GM23338 (cell line): Measurements from ENCODE around the gene HDAC11. TPM values are rescaled to one million over a fixed set of nuclear protein-coding genes. Genes with fewer than 3 reads are reported as not detected.

Experiments used
- ATAC-seq: fragments of 200-7000 bp; cut with Tn5 transposase; 3 replicates; pipeline ENCODE4 v1.9.1; 2020
- DNase-seq: peaks from one replicate; pipeline ENCODE4 v3.0.0-alpha.2; 2015; ENCODE audit warnings: low spot score
- H2AFZ ChIP-seq: fragments of 200-600 bp; sonication (generic); 2 replicates; pipeline ENCODE4 v1.8.0; 2016; ENCODE audit warnings: antibody characterized with exemption, mild to moderate bottlenecking, moderate library complexity
- H3F3A ChIP-seq: fragments of 200-600 bp; sonication (generic); replicated peaks from 2 replicates; pipeline ENCODE4 v1.8.0; 2017; ENCODE audit warnings: antibody characterized with exemption, mixed run types, low read depth
- H3K27ac ChIP-seq: fragments of 200-600 bp; sonication (generic); 2 replicates; pipeline ENCODE4 v1.6.1; 2016; ENCODE audit warnings: low read depth
- H3K27me3 ChIP-seq: fragments of 200-600 bp; sonication (generic); 2 replicates; pipeline ENCODE4 v1.8.0; 2016; ENCODE audit warnings: mild to moderate bottlenecking, mixed run types, moderate library complexity; ENCODE audit not compliant: insufficient read depth
- H3K36me3 ChIP-seq: fragments of 200-600 bp; sonication (generic); 2 replicates; pipeline ENCODE4 v1.8.0; 2016; ENCODE audit warnings: mild to moderate bottlenecking; ENCODE audit not compliant: insufficient read depth
- H3K4me1 ChIP-seq: fragments of 200-600 bp; sonication (generic); 2 replicates; pipeline ENCODE4 v1.8.0; 2016; ENCODE audit warnings: mild to moderate bottlenecking, moderate library complexity; ENCODE audit not compliant: insufficient read depth
- H3K4me2 ChIP-seq: fragments of 200-600 bp; sonication (generic); 2 replicates; pipeline ENCODE4 v1.7.1; 2017; ENCODE audit warnings: mixed run types
- H3K4me3 ChIP-seq: fragments of 200-600 bp; sonication (generic); 2 replicates; pipeline ENCODE4 v1.6.1; 2016; ENCODE audit warnings: mixed run types
- H3K79me2 ChIP-seq: fragments of 200-600 bp; sonication (generic); replicated peaks from 2 replicates; pipeline ENCODE4 v1.8.0; 2017; ENCODE audit warnings: mild to moderate bottlenecking; ENCODE audit not compliant: insufficient read depth
- H3K9me2 ChIP-seq: fragments of 200-600 bp; sonication (generic); 2 replicates; pipeline ENCODE4 v1.8.0; 2017; ENCODE audit not compliant: insufficient read depth
- H4K20me1 ChIP-seq: fragments of 200-600 bp; sonication (generic); replicated peaks from 2 replicates; pipeline ENCODE4 v1.8.0; 2017; ENCODE audit warnings: mild to moderate bottlenecking; ENCODE audit not compliant: insufficient read depth
- H3K27ac Mint-ChIP-seq: 2 replicates; pipeline ENCODE4 v1.8.0; 2020; ENCODE audit warnings: inconsistent platforms, mild to moderate bottlenecking, moderate library complexity, mixed read lengths
- H3K27me3 Mint-ChIP-seq: 3 replicates; pipeline ENCODE4 v1.8.0; 2022; ENCODE audit warnings: low read depth, mild to moderate bottlenecking, moderate library complexity, mixed read lengths, inconsistent platforms; ENCODE audit not compliant: insufficient read depth, poor library complexity
- H3K36me3 Mint-ChIP-seq: 3 replicates; pipeline ENCODE4 v1.8.0; 2021; ENCODE audit warnings: low read depth, mild to moderate bottlenecking, inconsistent platforms, moderate library complexity, mixed read lengths
- H3K4me1 Mint-ChIP-seq: 3 replicates; pipeline ENCODE4 v1.8.0; 2020; ENCODE audit warnings: mild to moderate bottlenecking, inconsistent platforms, mixed read lengths
- H3K4me3 Mint-ChIP-seq: 3 replicates; pipeline ENCODE4 v1.8.0; 2021; ENCODE audit warnings: moderate library complexity, mild to moderate bottlenecking, inconsistent platforms, mixed read lengths
- H3K9me3 Mint-ChIP-seq: 3 replicates; pipeline ENCODE4 v1.8.0; 2020; ENCODE audit warnings: moderate library complexity, mild to moderate bottlenecking, inconsistent platforms, mixed read lengths
- CREB1 ChIP-seq: fragments of 250-450 bp; sonication (Bioruptor Pico); IDR thresholded peaks from 2 replicates; pipeline ENCODE4 v1.5.0; 2020; ENCODE audit warnings: low read depth, mild to moderate bottlenecking, moderate library complexity
- EZH2 ChIP-seq: fragments of 200-600 bp; sonication (generic); IDR thresholded peaks from one replicate; pipeline ENCODE4 v1.8.0; 2017; ENCODE audit warnings: antibody characterized with exemption, mild to moderate bottlenecking, low read depth; ENCODE audit not compliant: unreplicated experiment
- EZH2phosphoT487 ChIP-seq: fragments of 200-600 bp; sonication (generic); IDR thresholded peaks from one replicate; pipeline ENCODE4 v1.8.1; 2018; ENCODE audit warnings: antibody characterized with exemption; ENCODE audit not compliant: unreplicated experiment
- JUNB ChIP-seq: IDR thresholded peaks from one replicate; pipeline ENCODE4 v1.6.1; 2016; ENCODE audit warnings: antibody characterized with exemption; ENCODE audit not compliant: unreplicated experiment
- STAT1 ChIP-seq: IDR thresholded peaks from one replicate; pipeline ENCODE4 v1.6.1; 2016; ENCODE audit warnings: antibody characterized with exemption; ENCODE audit not compliant: unreplicated experiment
- ZNF114 ChIP-seq: fragments of 250-450 bp; sonication (Bioruptor Pico); IDR thresholded peaks from 2 replicates; pipeline ENCODE4 v1.5.0; 2020; ENCODE audit warnings: mild to moderate bottlenecking, moderate library complexity
- ZNF331 ChIP-seq: fragments of 250-450 bp; sonication (Bioruptor Pico); IDR thresholded peaks from 2 replicates; pipeline ENCODE4 v1.5.0; 2020; ENCODE audit warnings: low read depth, mild to moderate bottlenecking, moderate library complexity
- polyA plus RNA-seq: library from polyadenylated mRNA; unstranded; fragments of >200 nt; fragmentation: Nextera tagmentation; extraction: Ambion mirVana; gene quantifications from 2 replicates; pipeline ENCODE4 v1.2.1, GENCODE V29; 2016
- total RNA-seq: library from RNA; depleted of rRNA; stranded (reverse); fragments of >200 nt; shearing (Covaris generic); gene quantifications from 2 replicates; pipeline ENCODE4 v1.2.3, GENCODE V29; 2014
- TF ChIP-seq, protein P1 (sequence below): fragments of 250-450 bp; sonication (Bioruptor Pico); IDR thresholded peaks from 2 replicates; pipeline ENCODE4 v1.5.0; 2020; ENCODE audit warnings: mild to moderate bottlenecking, moderate library complexity
- TF ChIP-seq, protein P2 (sequence below): IDR thresholded peaks from one replicate; pipeline ENCODE4 v1.6.1; 2018; ENCODE audit warnings: antibody characterized with exemption; ENCODE audit not compliant: unreplicated experiment

The HDAC11 gene
- total and polyA plus RNA-seq, 2 experiments from 2014 or later = 5.4 to 15.8 TPM

DNA sequence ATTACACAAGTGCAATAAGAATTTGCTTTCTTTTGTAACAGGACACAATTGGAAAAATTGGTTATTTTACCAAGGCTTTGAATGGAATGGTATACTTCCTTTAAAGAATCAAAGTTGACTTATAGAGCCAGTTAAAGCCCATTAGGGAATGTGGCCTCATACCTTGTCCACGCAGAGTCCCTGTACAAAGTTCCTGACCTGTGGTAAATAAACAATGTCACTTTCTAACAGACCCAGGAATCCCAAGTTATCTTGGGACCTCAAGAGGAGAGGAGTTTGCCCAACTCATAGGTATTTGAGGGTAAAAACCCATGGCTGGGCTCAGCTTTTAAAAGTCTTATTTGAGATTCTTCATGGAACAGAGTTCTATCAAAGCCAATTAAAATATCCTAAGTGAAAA is 48.0 kb upstream of the HDAC11 start:
- no peak overlapping the region for H3K4me3 Mint-ChIP-seq
- no peak overlapping the region for H3K4me2 ChIP-seq
- no peaks in the 10 kb centered on the region for H3K36me3 ChIP-seq
- H3K4me1 Mint-ChIP-seq = peaks cover 10% of the 10 kb centered on the region; the same call in 2 of the 3 replicates
- no peaks in the 10 kb centered on the region for H3F3A ChIP-seq
- no peaks in the 10 kb centered on the region for H3K27me3 ChIP-seq
- no peaks in the 10 kb centered on the region for H4K20me1 ChIP-seq
- ATAC-seq (no peak), DNase-seq (no peak)
- no peak overlapping the region for H3K27ac ChIP-seq
- peaks cover 3% of the 10 kb centered on the region for H3K27me3 Mint-ChIP-seq
- no peak overlapping the region for H3K4me3 ChIP-seq
- no peaks in the 10 kb centered on the region for H3K79me2 ChIP-seq
- no peak overlapping the region for H3K27ac Mint-ChIP-seq
- H3K4me1 ChIP-seq = no peaks in the 10 kb centered on the region; the same call in 1 of the 2 replicates
- peaks cover 3% of the 10 kb centered on the region; the same call in 1 of the 3 replicates for H3K36me3 Mint-ChIP-seq
- H2AFZ ChIP-seq = no peak overlapping the region
- TF ChIP-seq ZNF114 (CRISPR knock-in tag) (no peak), STAT1 (no peak), JUNB (no peak), EZH2 (no peak), ZNF331 (no peak), CREB1 (CRISPR knock-in tag) (no peak), EZH2phosphoT487 (no peak)
- TF ChIP-seq, protein P1, sequence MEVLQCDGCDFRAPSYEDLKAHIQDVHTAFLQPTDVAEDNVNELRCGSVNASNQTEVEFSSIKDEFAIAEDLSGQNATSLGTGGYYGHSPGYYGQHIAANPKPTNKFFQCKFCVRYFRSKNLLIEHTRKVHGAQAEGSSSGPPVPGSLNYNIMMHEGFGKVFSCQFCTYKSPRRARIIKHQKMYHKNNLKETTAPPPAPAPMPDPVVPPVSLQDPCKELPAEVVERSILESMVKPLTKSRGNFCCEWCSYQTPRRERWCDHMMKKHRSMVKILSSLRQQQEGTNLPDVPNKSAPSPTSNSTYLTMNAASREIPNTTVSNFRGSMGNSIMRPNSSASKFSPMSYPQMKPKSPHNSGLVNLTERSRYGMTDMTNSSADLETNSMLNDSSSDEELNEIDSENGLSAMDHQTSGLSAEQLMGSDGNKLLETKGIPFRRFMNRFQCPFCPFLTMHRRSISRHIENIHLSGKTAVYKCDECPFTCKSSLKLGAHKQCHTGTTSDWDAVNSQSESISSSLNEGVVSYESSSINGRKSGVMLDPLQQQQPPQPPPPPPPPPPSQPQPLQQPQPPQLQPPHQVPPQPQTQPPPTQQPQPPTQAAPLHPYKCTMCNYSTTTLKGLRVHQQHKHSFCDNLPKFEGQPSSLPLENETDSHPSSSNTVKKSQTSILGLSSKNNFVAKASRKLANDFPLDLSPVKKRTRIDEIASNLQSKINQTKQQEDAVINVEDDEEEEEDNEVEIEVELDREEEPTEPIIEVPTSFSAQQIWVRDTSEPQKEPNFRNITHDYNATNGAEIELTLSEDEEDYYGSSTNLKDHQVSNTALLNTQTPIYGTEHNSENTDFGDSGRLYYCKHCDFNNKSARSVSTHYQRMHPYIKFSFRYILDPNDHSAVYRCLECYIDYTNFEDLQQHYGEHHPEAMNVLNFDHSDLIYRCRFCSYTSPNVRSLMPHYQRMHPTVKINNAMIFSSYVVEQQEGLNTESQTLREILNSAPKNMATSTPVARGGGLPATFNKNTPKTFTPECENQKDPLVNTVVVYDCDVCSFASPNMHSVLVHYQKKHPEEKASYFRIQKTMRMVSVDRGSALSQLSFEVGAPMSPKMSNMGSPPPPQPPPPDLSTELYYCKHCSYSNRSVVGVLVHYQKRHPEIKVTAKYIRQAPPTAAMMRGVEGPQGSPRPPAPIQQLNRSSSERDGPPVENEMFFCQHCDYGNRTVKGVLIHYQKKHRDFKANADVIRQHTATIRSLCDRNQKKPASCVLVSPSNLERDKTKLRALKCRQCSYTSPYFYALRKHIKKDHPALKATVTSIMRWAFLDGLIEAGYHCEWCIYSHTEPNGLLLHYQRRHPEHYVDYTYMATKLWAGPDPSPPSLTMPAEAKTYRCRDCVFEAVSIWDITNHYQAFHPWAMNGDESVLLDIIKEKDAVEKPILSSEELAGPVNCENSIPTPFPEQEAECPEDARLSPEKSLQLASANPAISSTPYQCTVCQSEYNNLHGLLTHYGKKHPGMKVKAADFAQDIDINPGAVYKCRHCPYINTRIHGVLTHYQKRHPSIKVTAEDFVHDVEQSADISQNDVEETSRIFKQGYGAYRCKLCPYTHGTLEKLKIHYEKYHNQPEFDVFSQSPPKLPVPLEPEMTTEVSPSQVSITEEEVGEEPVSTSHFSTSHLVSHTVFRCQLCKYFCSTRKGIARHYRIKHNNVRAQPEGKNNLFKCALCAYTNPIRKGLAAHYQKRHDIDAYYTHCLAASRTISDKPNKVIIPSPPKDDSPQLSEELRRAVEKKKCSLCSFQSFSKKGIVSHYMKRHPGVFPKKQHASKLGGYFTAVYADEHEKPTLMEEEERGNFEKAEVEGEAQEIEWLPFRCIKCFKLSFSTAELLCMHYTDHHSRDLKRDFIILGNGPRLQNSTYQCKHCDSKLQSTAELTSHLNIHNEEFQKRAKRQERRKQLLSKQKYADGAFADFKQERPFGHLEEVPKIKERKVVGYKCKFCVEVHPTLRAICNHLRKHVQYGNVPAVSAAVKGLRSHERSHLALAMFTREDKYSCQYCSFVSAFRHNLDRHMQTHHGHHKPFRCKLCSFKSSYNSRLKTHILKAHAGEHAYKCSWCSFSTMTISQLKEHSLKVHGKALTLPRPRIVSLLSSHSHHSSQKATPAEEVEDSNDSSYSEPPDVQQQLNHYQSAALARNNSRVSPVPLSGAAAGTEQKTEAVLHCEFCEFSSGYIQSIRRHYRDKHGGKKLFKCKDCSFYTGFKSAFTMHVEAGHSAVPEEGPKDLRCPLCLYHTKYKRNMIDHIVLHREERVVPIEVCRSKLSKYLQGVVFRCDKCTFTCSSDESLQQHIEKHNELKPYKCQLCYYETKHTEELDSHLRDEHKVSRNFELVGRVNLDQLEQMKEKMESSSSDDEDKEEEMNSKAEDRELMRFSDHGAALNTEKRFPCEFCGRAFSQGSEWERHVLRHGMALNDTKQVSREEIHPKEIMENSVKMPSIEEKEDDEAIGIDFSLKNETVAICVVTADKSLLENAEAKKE (CRISPR knock-in tag) = no peak
- TF ChIP-seq, protein P2, sequence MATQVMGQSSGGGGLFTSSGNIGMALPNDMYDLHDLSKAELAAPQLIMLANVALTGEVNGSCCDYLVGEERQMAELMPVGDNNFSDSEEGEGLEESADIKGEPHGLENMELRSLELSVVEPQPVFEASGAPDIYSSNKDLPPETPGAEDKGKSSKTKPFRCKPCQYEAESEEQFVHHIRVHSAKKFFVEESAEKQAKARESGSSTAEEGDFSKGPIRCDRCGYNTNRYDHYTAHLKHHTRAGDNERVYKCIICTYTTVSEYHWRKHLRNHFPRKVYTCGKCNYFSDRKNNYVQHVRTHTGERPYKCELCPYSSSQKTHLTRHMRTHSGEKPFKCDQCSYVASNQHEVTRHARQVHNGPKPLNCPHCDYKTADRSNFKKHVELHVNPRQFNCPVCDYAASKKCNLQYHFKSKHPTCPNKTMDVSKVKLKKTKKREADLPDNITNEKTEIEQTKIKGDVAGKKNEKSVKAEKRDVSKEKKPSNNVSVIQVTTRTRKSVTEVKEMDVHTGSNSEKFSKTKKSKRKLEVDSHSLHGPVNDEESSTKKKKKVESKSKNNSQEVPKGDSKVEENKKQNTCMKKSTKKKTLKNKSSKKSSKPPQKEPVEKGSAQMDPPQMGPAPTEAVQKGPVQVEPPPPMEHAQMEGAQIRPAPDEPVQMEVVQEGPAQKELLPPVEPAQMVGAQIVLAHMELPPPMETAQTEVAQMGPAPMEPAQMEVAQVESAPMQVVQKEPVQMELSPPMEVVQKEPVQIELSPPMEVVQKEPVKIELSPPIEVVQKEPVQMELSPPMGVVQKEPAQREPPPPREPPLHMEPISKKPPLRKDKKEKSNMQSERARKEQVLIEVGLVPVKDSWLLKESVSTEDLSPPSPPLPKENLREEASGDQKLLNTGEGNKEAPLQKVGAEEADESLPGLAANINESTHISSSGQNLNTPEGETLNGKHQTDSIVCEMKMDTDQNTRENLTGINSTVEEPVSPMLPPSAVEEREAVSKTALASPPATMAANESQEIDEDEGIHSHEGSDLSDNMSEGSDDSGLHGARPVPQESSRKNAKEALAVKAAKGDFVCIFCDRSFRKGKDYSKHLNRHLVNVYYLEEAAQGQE = no peak
- H3K9me3 Mint-ChIP-seq = peaks cover 21% of the 10 kb centered on the region; the same call in 2 of the 3 replicates
- no peaks in the 10 kb centered on the region for H3K9me2 ChIP-seq
